ENCODE measurements around the gene ALB.

DNA sequence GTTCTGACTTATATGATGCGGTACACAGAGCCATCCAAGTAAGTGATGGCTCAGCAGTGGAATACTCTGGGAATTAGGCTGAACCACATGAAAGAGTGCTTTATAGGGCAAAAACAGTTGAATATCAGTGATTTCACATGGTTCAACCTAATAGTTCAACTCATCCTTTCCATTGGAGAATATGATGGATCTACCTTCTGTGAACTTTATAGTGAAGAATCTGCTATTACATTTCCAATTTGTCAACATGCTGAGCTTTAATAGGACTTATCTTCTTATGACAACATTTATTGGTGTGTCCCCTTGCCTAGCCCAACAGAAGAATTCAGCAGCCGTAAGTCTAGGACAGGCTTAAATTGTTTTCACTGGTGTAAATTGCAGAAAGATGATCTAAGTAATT lies 16.5 kb downstream of the ALB start:
- TF ChIP-seq POLR2AphosphoS5 (IDR thresholded peaks at IDR 0.05) (no peak), POLR2A (IDR thresholded peaks at IDR 0.05) (no peak)
- TF ChIP-seq, protein P1, sequence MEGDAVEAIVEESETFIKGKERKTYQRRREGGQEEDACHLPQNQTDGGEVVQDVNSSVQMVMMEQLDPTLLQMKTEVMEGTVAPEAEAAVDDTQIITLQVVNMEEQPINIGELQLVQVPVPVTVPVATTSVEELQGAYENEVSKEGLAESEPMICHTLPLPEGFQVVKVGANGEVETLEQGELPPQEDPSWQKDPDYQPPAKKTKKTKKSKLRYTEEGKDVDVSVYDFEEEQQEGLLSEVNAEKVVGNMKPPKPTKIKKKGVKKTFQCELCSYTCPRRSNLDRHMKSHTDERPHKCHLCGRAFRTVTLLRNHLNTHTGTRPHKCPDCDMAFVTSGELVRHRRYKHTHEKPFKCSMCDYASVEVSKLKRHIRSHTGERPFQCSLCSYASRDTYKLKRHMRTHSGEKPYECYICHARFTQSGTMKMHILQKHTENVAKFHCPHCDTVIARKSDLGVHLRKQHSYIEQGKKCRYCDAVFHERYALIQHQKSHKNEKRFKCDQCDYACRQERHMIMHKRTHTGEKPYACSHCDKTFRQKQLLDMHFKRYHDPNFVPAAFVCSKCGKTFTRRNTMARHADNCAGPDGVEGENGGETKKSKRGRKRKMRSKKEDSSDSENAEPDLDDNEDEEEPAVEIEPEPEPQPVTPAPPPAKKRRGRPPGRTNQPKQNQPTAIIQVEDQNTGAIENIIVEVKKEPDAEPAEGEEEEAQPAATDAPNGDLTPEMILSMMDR (IDR thresholded peaks at IDR 0.05), result no peak
